HCT116 (cell line): ENCODE results near the gene TJP2. TPM values are rescaled to one million over a fixed set of nuclear protein-coding genes. Genes with fewer than 3 reads are reported as not detected.

ENCODE experiments used
- ATAC-seq: fragments of 200-7000 bp; cut with Tn5 transposase; 2 replicates; pipeline ENCODE4 v1.9.1; 2020; ENCODE audit warnings: mild to moderate bottlenecking, moderate library complexity
- BruUV-seq: library from RNA; stranded (reverse); fragments of 400-500 nt; replicated peaks from 2 replicates; lab custom pipeline; 2021; lab: Mats Ljungman, UMichigan
- CTCF ChIA-PET: fragments of 300-600 bp; sonication (Branson Sonifier 250); formaldehyde crosslinking; loops from one replicate; lab custom pipeline; 2021; ENCODE audit warnings: antibody characterized with exemption; lab: Charles Lee
- POLR2A ChIA-PET: fragments of 300-600, 350-600 bp; sonication (Branson Sonifier 250); formaldehyde crosslinking; loops from one replicate; lab custom pipeline; 2021; ENCODE audit warnings: antibody characterized with exemption; lab: Charles Lee
- RAD21 ChIA-PET, 2 experiments: fragments of 300-600 bp; sonication (Branson Sonifier 250); formaldehyde crosslinking; loops; one replicate each; lab custom pipeline; 2023; ENCODE audit warnings: low total read pairs in 2 of 2; ENCODE audit not compliant: uncharacterized antibody in 2 of 2, unreplicated experiment in 2 of 2, low non-redundant PET in 1 of 2; lab: Charles Lee
- DNase-seq: peaks from one replicate; pipeline ENCODE4 v3.0.0-alpha.2; 2010; ENCODE audit warnings: low read depth, low spot score
- H2AFZ ChIP-seq: fragments of 200-600 bp; shearing (Covaris generic), sonication (generic); 2 replicates; pipeline ENCODE4 v1.6.1; 2017; ENCODE audit warnings: low read depth, mixed run types, mixed read lengths, antibody characterized with exemption, low read length; ENCODE audit not compliant: poor library complexity, severe bottlenecking
- H3K27ac ChIP-seq: 2 replicates; pipeline ENCODE4 v1.5.1; 2012; ENCODE audit warnings: low read depth, low read length
- H3K27me3 ChIP-seq: fragments of 200-600 bp; sonication (generic); 2 replicates; pipeline ENCODE4 v1.6.1; 2016; ENCODE audit warnings: mixed run types, low read length, mixed read lengths; ENCODE audit not compliant: insufficient read depth
- H3K36me3 ChIP-seq, 2 experiments: fragments of 200-500 bp in 1 of 2; fragments of 200-600 bp in 1 of 2; sonication (Bioruptor generic) in 1 of 2; sonication (generic) in 1 of 2; 2 replicates each; pipeline versions ENCODE4 v1.5.1 to v1.6.1; 2014 to 2016; ENCODE audit warnings: low read length in 2 of 2, inconsistent platforms in 1 of 2, mixed read lengths in 1 of 2, mixed run types in 1 of 2; ENCODE audit not compliant: insufficient read depth in 2 of 2, control insufficient read depth in 1 of 2
- H3K4me1 ChIP-seq, 2 experiments: fragments of 200-600 bp in 1 of 2; sonication (generic) in 1 of 2; 2 replicates each; pipeline versions ENCODE4 v1.5.1 to v1.6.1; 2012 to 2017; ENCODE audit warnings: low read length in 2 of 2, inconsistent platforms in 1 of 2, mild to moderate bottlenecking in 1 of 2, mixed read lengths in 1 of 2, mixed run types in 1 of 2, moderate library complexity in 1 of 2; ENCODE audit not compliant: insufficient read depth in 2 of 2, control insufficient read depth in 1 of 2
- H3K4me2 ChIP-seq: fragments of 200-600 bp; sonication (generic); 2 replicates; pipeline ENCODE4 v1.6.1; 2017; ENCODE audit warnings: mixed run types, low read length, mixed read lengths
- H3K4me3 ChIP-seq, 2 experiments: fragments of 200-600 bp in 1 of 2; sonication (generic) in 1 of 2; replicated peaks in 1 of 2; 2 replicates each; pipeline ENCODE4 v1.5.1; 2011 to 2016; ENCODE audit warnings: low read length in 2 of 2, control low read depth in 1 of 2, low read depth in 1 of 2, mild to moderate bottlenecking in 1 of 2, mixed read lengths in 1 of 2, mixed run types in 1 of 2
- H3K79me2 ChIP-seq: fragments of 200-600 bp; sonication (generic); 2 replicates; pipeline ENCODE4 v1.6.1; 2017; ENCODE audit warnings: mild to moderate bottlenecking, mixed run types, low read length, moderate library complexity, mixed read lengths; ENCODE audit not compliant: insufficient read depth
- H3K9ac ChIP-seq: fragments of 200-600 bp; sonication (generic); 2 replicates; pipeline ENCODE4 v1.6.1; 2016; ENCODE audit warnings: low read length, mixed read lengths
- H3K9me2 ChIP-seq: fragments of 200-600 bp; sonication (generic), shearing (Covaris generic); 2 replicates; pipeline ENCODE4 v1.6.1; 2017; ENCODE audit warnings: mixed run types, mild to moderate bottlenecking, moderate library complexity; ENCODE audit not compliant: insufficient read depth
- H3K9me3 ChIP-seq, 2 experiments: fragments of 200-500 bp in 1 of 2; fragments of 200-600 bp in 1 of 2; sonication (Bioruptor generic) in 1 of 2; sonication (generic) in 1 of 2; 2 replicates each; pipeline ENCODE4 v1.6.1; 2014 to 2017; ENCODE audit warnings: low read length in 2 of 2, mixed read lengths in 2 of 2, inconsistent platforms in 1 of 2, low read depth in 1 of 2, mild to moderate bottlenecking in 1 of 2, mixed run types in 1 of 2, moderate library complexity in 1 of 2; ENCODE audit not compliant: control insufficient read depth in 1 of 2, insufficient read depth in 1 of 2
- H4K20me1 ChIP-seq: fragments of 200-600 bp; sonication (generic), shearing (Covaris generic); 2 replicates; pipeline ENCODE4 v1.6.1; 2017; ENCODE audit warnings: mixed run types, mild to moderate bottlenecking, moderate library complexity; ENCODE audit not compliant: insufficient read depth
- ATF3 ChIP-seq: IDR thresholded peaks from 2 replicates; pipeline ENCODE4 v1.6.1; 2012
- CBX3 ChIP-seq: IDR thresholded peaks from 2 replicates; pipeline ENCODE4 v1.6.1; 2012; ENCODE audit warnings: low read depth
- EGR1 ChIP-seq: IDR thresholded peaks from 2 replicates; pipeline ENCODE4 v1.6.1; 2012; ENCODE audit warnings: low read depth
- ELF1 ChIP-seq: IDR thresholded peaks from 2 replicates; pipeline ENCODE4 v1.6.1; 2012; ENCODE audit warnings: low read depth, borderline replicate concordance
- EZH2 ChIP-seq: fragments of 200-600 bp; sonication (generic); IDR thresholded peaks from 2 replicates; pipeline ENCODE4 v1.6.1; 2017; ENCODE audit warnings: antibody characterized with exemption, mixed run types
- FOSL1 ChIP-seq: IDR thresholded peaks from 2 replicates; pipeline ENCODE4 v1.6.1; 2012; ENCODE audit warnings: low read depth
- JUND ChIP-seq: IDR thresholded peaks from 2 replicates; pipeline ENCODE4 v1.6.1; 2012
- POLR2AphosphoS5 ChIP-seq: IDR thresholded peaks from 2 replicates; pipeline ENCODE4 v1.6.1; 2011; ENCODE audit warnings: mild to moderate bottlenecking, low read depth, low read length, moderate library complexity
- RAD21 ChIP-seq: IDR thresholded peaks from 2 replicates; pipeline ENCODE4 v1.6.1; 2012; ENCODE audit warnings: low read depth, mild to moderate bottlenecking
- REST ChIP-seq: IDR thresholded peaks from 2 replicates; pipeline ENCODE4 v1.6.1; 2012; ENCODE audit warnings: low read depth
- SIN3A ChIP-seq: IDR thresholded peaks from 2 replicates; pipeline ENCODE4 v1.6.1; 2012; ENCODE audit warnings: low read depth
- SP1 ChIP-seq: IDR thresholded peaks from 2 replicates; pipeline ENCODE4 v1.6.1; 2012; ENCODE audit warnings: low read depth
- SRF ChIP-seq: IDR thresholded peaks from 2 replicates; pipeline ENCODE4 v1.6.1; 2012; ENCODE audit warnings: low read depth
- TCF7L2 ChIP-seq: IDR thresholded peaks from 2 replicates; pipeline ENCODE4 v1.7.0; 2011; ENCODE audit warnings: borderline replicate concordance, inconsistent platforms; ENCODE audit not compliant: insufficient read depth, insufficient read length; ENCODE audit errors: extremely low read depth
- ZBTB33 ChIP-seq: IDR thresholded peaks from 2 replicates; pipeline ENCODE4 v1.6.1; 2011; ENCODE audit warnings: mild to moderate bottlenecking, low read length, moderate library complexity; ENCODE audit not compliant: insufficient replicate concordance; ENCODE audit errors: extremely low read depth
- ZFX ChIP-seq: fragments of 450-650 bp; IDR thresholded peaks from 2 replicates; pipeline ENCODE4 v1.6.1; 2017
- intact Hi-C: fragments of 100-400 bp; cut with micrococcal nuclease; formaldehyde crosslinking; loops from 2 replicates; pipeline ENCODE4 v1.10.0; 2022
- total RNA-seq: library from RNA; stranded (reverse); gene quantifications from one replicate; pipeline ENCODE4 v1.2.1, GENCODE V29; 2021; ENCODE audit not compliant: unreplicated experiment

The TJP2 gene
- total RNA-seq, 1 experiment from 2014 or later, result 39.7 TPM

GRCh38 chr9:69299315-69299714 is 125.2 kb downstream of the TJP2 start:
- H2AFZ ChIP-seq, result no peak overlapping the region
- H3K4me1 ChIP-seq, result no peaks in the 10 kb centered on the region
- no peak overlapping the region for H3K9ac ChIP-seq
- H3K4me3 ChIP-seq, result no peak overlapping the region
- ATAC-seq (no peak), DNase-seq (no peak)
- H3K27ac ChIP-seq, result no peak overlapping the region
- POLR2A ChIA-PET, result no interaction called here
- CTCF ChIA-PET, result no interaction called here
- no peaks in the 10 kb centered on the region for H3K36me3 ChIP-seq
- intact Hi-C loops, result no loop called here
- TF ChIP-seq RAD21 (no peak), CBX3 (no peak), EGR1 (no peak), POLR2AphosphoS5 (no peak), EZH2 (no peak), TCF7L2 (no peak), JUND (no peak), SIN3A (no peak), ATF3 (no peak), REST (no peak), SP1 (no peak), FOSL1 (no peak), ZBTB33 (no peak), ELF1 (no peak), ZFX (no peak), SRF (no peak)
- H3K9me3 ChIP-seq, result no peaks in the 10 kb centered on the region
- no peaks in the 10 kb centered on the region for H3K79me2 ChIP-seq
- no peaks in the 10 kb centered on the region for H3K9me2 ChIP-seq
- no peaks in the 10 kb centered on the region for H4K20me1 ChIP-seq
- BruUV-seq, result no TSS peak
- no peak overlapping the region for H3K4me2 ChIP-seq
- no peaks in the 10 kb centered on the region for H3K27me3 ChIP-seq
- RAD21 ChIA-PET, result no interaction called here
